Measurements from ENCODE around the gene TPRN.

DNA sequence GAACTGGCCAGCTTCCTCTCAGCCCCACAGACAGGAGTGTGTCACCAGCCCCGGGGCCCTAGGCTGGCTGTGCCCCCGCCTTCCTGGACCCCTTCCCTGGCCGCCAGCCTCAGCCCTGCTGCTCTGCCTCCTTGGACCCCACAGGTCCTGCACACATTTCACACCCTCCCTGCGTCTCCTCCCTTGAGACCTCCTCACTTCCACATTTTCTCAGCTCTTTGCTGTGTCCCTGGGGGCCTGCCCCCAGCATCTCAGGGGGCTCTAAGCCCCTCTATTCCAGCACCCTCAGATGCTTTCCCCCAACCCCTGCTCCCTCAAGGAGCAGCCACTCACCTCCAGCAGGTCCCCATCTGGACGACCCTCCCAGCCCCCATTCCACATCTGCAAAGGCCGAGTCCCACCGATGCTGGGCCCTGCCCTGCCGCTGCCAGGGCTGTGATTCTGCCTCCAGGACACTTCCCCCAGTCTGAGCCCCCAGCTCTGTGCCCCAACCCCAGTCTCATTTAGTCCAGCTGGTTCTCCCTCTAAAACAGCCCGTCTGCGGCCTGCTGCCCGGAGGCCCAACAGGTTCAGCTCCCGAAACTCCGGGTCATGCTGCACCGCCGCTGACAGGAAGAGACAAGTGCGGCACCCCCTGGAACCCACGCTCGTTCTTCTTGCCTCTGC, 34.4 kb upstream of the TPRN start:
- TF ChIP-seq, protein P1, sequence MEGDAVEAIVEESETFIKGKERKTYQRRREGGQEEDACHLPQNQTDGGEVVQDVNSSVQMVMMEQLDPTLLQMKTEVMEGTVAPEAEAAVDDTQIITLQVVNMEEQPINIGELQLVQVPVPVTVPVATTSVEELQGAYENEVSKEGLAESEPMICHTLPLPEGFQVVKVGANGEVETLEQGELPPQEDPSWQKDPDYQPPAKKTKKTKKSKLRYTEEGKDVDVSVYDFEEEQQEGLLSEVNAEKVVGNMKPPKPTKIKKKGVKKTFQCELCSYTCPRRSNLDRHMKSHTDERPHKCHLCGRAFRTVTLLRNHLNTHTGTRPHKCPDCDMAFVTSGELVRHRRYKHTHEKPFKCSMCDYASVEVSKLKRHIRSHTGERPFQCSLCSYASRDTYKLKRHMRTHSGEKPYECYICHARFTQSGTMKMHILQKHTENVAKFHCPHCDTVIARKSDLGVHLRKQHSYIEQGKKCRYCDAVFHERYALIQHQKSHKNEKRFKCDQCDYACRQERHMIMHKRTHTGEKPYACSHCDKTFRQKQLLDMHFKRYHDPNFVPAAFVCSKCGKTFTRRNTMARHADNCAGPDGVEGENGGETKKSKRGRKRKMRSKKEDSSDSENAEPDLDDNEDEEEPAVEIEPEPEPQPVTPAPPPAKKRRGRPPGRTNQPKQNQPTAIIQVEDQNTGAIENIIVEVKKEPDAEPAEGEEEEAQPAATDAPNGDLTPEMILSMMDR (IDR thresholded peaks at IDR 0.05 in 2 of 3, conservative IDR thresholded peaks at IDR 0.05 in 1 of 3; ENCODE audit: borderline replicate concordance in 1 of 3, insufficient read depth in 1 of 3, low read depth in 2 of 3, low read length in 2 of 3) = no peak
- TF ChIP-seq POLR2A (IDR thresholded peaks at IDR 0.05; ENCODE audit: borderline replicate concordance, extremely low read depth, insufficient read depth, insufficient read length) (no peak), POLR2AphosphoS5 (IDR thresholded peaks at IDR 0.05; ENCODE audit: low read depth, low read length) (no peak), JUND (IDR thresholded peaks at IDR 0.05) (no peak)
